HepG2 (cell line): ENCODE results near the gene FGGY. TPM values are rescaled to one million over a fixed set of nuclear protein-coding genes. Genes with fewer than 3 reads are reported as not detected.

Experiments used
- CC2D1A ChIP-seq: sonication (generic); formaldehyde crosslinking; IDR thresholded peaks from 2 replicates; pipeline ENCODE4 v1.8.1; 2023; ENCODE audit warnings: mild to moderate bottlenecking, missing genetic modification reagents
- MLXIP ChIP-seq: sonication (generic); formaldehyde crosslinking; IDR thresholded peaks from 2 replicates; pipeline ENCODE4 v1.9.0; 2021; ENCODE audit warnings: missing genetic modification reagents, borderline replicate concordance
- PITX1 ChIP-seq: sonication (generic); formaldehyde crosslinking; IDR thresholded peaks from 2 replicates; pipeline ENCODE4 v1.5.1; 2020; ENCODE audit warnings: mild to moderate bottlenecking, missing genetic modification reagents
- PRMT3 ChIP-seq: sonication (generic); formaldehyde crosslinking; IDR thresholded peaks from 2 replicates; pipeline ENCODE4 v1.8.1; 2022; ENCODE audit warnings: low read depth, mild to moderate bottlenecking, moderate library complexity, missing genetic modification reagents, borderline replicate concordance
- ZBED4 ChIP-seq: sonication (generic); formaldehyde crosslinking; IDR thresholded peaks from 2 replicates; pipeline ENCODE4 v1.4.0; 2020; ENCODE audit warnings: missing genetic modification reagents, borderline replicate concordance
- ZNF781 ChIP-seq: sonication (generic); formaldehyde crosslinking; IDR thresholded peaks from 2 replicates; pipeline ENCODE4 v1.5.1; 2020; ENCODE audit warnings: borderline replicate concordance, mild to moderate bottlenecking, missing genetic modification reagents; ENCODE audit errors: not compliant biosample characterization
- polyA plus RNA-seq, 8 experiments: library from polyadenylated mRNA; depleted of rRNA in 3 of 8; stranded (reverse) in 7 of 8; unstranded in 1 of 8; fragments of >200 nt; fragmentation: Illumina TruSeq in 4 of 8; extraction: Trizol in 4 of 8; gene quantifications; 2 replicates each; pipeline versions ENCODE4 v1.2.1 to v1.2.3, GENCODE V29; 2011 to 2016; ENCODE audit warnings: low read depth in 4 of 8, missing spikeins in 1 of 8, mixed read lengths in 1 of 8; ENCODE audit not compliant: insufficient read depth in 1 of 8
- total RNA-seq, 5 experiments: library from RNA; depleted of rRNA; stranded (reverse); fragments of >200 nt; fragmentation: Illumina TruSeq; extraction: Trizol; gene quantifications; 2 replicates each; pipeline ENCODE4 v1.2.3, GENCODE V29; 2016; ENCODE audit warnings: low read depth in 1 of 5

FGGY gene
- total and polyA plus RNA-seq, 2 of the 13 experiments (the other 11 are each of a cell fraction or from before 2014, with no cell fraction given): 15.7 to 27.5 TPM

DNA sequence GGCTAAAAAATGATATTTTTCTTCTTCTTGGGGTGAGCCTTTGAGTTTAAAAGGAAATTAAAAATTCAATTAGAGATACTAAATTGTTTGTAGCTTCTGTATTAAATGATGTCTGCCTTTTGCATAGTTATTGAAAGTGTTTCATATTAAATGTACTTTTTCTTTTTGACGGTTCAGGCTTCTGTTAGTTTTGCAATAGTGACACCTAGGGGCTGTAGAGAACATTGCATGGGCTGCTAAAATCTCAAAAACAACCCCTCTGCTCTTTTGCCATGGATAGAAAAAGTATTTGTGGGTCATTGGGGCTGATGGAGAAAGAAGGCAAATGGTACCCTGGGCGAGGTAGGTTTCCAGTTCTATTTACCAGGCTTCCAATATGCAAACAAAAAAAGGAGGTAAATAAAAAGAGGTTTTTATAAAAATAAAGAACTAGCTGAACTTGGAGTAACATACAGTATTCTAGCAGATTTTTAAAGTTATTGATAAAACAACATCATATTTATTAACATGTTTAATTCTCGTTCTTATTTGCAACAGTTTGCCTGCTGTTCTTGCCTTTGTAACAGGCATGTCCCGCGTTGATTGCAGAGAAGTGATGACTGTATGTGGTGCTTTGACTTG is 402.4 kb downstream of the FGGY start (continued):
- TF ChIP-seq MLXIP (no peak), ZNF781 (CRISPR knock-in tag) (no peak), CC2D1A (CRISPR knock-in tag) (no peak), PITX1 (CRISPR knock-in tag) (no peak), PRMT3 (CRISPR knock-in tag) (no peak), ZBED4 (CRISPR knock-in tag) (no peak)
- TF ChIP-seq, all 625 proteins: peak for 6
